ENCODE measurements around the gene PLCG1.

PLCG1 gene

DNA sequence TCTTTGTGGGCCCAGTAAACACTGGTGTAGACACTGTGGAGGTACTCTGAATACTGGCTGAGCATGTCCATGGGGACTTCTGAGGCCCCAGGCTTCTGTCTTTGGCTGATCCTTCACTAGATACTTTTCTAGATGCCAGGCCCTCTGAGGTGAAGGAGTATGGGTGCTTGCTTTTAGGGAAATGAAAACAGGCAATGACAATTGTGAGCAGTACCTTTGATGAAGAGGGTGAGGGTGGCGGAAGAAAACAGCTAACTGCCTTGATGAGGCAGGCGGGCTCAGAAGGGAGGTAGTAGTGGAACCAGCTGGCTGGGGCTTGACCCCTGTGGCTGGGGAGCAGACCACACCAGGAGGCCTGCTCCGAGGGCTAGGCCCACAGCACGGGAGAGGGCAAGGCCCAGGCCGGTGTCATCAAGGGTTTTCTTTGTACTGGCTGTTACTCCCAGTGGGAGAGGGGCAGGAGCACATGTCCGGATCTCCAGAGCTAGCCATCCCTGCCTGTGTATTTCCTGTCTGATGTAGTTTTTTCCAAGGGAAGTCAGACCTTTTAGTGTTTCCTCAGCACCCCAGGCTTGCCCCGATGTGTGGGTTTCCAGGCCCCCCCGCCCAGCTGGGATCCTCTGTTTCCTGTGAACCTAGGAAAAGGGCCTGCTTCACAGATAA, 3.9 kb downstream of the PLCG1 start:
- peak in 1 of 51 donors; percentile 22 for DNase-seq

DNA sequence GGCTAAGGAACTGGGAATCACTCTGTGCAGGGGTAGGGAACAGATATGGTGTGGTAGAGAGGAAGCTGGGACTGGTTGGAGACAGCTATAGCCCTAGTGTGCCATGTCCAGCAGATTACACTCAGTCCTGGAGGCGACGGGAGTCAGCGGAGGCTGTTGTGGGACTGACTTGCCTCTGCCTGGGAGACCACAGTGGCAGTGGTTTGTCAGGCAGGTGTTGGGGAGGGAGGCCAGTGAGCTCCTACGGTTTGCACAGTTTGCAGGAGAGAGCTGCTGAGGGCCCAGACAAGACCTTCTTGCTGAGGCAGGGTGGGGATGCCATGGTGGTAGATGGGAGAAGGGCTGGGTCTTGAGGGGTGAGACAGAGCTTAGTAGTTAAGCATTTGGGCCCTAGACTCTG, 4.9 kb downstream of the PLCG1 start:
- DNase-seq = no peak

DNA sequence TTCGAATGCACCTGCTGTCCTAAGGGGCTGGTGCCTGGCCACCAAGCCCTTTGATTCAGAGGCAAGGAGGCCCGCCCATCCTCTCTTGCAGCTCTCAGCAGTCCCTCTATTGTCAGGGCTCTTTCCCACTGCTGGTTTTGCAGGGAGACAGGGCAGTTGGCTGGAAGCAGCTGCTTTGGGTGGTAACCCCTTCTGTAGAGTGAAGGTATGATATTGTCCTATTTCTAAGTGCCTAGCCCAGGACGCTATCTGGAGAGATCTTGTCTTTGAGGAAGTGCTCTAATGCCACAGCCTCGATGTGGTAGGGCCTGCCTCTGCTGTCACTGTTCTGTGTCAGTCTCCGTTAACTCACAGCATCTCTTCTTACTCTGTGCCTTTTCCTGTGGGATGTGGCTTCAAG, 5.6 kb downstream of the PLCG1 start:
- DNase-seq = no peak

DNA sequence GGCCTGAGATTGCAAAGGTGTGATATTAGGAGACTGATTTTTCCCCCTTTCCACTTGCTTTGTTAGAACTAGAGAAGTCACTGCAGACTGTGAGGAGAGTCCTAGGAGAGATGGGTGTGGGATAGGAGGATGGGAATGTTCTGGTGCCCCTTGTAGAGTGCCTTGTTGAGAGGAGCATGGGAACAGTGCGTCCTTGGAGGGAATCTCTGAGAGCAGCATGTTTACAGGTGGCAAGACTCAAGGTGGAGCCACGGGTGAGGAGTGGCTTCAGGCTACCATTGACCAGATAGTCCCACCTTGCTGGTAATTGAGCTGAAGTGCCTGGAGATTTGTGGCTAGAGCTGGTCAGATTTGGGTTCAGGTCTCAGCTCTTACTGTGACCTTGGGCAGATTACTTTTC, 6.0 kb downstream of the PLCG1 start:
- no peak for DNase-seq

DNA sequence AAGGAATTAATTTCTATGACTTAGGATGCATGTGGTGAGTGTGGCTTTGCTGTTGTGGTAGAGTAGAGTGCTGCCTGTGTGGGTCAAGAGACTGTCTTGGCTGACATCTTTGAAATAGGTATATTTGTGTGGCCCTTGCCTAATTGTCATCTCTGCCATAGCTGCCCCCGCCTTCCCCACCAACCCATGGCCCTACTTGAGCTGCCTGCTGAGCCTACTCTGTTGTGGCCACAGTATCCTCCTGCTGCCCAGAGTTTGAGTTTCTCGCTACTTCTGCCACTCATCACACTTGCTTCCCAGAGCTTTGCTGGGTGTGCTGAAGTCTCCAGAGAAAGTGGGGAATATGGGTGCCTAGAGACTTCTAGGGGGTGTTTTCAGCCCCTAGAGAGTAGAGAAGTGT, 8.0 kb downstream of the PLCG1 start:
- no peak for DNase-seq

DNA sequence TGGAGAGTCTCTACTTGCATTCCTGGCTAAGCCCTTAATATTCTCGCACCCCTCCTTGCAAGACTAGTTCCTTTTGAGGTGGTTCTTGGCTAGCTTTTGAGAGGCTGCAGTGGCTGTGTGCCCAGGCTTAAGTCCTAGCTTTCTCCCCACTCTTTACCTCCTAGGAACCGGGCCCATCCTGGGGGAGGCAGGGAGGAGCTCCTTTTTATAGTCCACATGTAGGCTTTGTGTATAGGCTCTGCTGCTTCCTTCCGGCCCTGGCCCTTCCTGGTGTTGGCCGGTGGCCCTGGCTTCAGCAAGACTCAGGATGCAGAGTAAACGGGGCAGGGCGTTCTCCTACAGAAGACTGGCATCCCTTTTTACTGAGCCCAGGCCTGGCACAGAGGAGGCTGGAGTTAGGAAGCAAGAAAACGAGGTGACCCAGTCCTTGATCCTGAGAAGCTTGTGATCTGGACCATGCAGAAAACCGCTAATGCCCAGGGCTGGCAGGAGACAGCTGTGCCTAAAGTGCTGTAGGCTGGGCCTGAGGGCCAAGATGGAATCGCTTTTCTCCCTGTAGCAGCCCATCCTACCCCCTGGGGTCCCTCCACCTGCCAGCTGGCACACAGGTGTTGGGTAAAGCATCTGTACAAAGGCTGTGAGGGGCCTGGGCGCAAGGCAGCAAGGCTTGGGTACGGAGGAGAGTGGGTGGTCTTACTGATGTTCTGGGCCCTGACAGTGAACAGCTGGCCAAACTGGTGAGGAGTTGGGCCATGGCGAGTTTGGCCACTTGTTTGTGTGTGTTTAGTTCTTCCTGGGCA, 8.7 kb downstream of the PLCG1 start:
- DNase-seq = peak in 28 of 51 donors; percentile 12 to 82 (median 40)

DNA sequence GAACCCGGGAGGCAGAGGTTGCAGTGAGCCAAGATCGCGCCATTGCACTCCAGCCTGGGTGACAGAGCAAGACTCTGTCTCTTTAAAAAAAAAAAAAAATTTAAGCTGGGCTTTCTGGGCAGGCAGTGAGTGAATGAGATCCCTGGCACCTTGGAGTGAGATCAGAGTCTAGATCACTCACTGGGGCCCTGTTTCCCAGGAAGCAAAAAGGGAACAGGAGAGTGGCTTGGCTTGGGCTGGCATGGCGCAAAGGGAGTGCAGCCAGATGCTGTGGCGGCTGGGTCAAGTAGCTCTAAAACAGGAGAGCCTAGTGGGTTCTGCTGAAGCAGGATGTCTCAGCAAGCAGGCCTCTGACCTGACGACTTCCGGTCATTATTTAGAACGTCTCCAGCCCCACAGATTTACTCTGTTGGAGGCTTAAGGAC, 10.4 kb downstream of the PLCG1 start:
- peak in 31 of 51 donors; percentile 10 to 73 (median 46) for DNase-seq

DNA sequence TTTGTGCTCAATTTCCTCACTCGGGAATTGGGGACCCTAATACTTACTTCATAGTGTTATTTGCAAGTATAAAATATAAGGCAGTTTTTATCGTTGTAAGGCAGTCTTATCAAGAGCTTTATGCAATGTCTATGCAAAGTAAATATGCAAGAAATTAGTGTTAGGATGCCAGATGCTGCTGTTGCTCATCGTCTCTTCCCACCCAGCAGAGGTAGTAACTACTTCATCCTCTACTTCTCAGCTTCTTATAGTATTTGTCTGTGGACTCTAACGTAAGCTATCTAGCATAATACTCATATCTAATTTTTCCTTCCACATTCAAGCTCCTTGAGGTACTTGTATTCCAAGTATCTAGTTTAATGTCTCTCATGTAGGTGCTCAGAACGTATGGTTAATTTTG, 11.6 kb downstream of the PLCG1 start:
- no peak for DNase-seq

DNA sequence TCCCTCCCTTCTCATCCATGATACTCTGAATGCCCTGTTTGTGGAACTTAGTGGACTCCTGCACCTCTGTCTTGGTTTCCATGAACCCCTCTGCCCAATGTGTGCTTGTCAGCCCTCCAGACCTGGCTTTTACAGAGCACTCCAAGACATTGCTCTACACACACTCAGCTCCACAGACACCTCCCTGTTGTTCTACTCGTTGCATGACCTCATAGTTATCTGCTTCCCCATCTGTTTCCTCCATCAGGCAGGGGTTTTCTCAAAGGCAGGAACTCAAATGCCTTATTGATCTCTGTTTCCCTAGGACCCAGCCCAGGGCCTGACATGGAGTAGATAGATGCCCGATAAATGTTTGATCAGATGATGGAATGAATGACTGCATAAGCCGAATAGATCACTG, 13.3 kb downstream of the PLCG1 start:
- DNase-seq = no peak

DNA sequence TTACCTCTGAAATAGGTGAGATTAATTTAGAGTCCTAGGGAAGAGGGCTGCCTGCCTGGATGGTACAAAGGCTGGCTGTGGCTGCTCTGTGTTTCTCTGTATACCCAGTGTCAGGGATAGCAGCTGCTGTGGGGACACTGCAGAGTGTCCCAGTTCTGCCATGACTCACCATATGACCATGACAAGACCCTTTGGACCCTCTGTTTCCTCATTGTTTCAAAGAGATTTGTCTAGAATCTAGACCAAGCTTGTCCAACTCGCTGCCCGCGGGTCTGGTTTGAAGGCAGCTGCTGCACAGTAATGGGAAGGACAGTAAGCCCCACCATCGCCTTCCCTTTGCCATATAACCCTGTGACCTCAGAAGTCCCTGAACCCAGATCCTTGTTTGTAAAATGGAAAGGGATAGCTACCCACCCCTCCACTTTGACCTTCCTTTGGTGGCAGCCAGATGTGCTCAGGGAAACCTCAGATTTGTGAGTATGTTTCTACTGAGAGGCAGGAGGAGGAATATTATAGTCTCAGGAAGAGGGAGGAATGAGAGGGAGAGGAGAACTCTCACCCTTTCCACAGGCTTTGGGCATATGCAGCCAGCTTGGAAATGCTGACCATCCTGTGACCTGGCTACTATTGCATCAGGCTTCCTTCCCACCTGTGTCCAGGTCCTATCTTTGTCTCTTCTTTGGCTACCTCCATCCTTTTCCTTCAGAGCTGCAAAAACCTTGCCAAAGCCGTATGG, 14.0 kb downstream of the PLCG1 start:
- no peak for DNase-seq

DNA sequence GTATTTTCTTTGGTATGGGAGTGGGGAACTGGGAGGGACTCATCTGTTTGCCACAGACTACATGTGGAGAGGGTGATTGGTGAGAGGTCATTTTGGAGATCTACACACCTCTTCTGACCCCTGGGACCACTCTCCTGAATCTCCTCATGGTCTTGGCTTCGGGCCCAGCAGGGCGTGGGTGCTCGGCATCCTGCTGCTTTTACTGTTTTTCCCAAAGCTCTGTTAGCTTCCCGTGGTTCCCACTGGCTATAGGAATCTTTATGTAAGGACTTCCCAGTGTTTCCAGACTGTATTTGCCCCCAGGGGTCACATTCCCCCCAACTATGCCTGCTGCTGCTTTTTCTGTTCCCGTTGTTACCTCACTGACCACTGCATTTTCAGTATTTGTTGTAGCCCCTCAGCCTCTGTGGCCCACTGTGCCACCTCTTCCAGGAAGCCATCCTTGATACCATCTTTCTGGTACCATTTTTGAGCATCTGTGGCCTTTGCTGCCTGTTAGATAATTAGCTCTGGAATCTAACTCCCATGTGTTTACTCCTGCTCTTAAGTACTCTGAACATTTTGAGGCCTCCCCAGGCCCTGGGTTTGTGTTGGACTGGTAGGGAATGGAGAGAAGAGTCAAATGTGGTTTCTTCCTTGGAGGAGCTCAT, 14.9 kb downstream of the PLCG1 start:
- no peak for DNase-seq

DNA sequence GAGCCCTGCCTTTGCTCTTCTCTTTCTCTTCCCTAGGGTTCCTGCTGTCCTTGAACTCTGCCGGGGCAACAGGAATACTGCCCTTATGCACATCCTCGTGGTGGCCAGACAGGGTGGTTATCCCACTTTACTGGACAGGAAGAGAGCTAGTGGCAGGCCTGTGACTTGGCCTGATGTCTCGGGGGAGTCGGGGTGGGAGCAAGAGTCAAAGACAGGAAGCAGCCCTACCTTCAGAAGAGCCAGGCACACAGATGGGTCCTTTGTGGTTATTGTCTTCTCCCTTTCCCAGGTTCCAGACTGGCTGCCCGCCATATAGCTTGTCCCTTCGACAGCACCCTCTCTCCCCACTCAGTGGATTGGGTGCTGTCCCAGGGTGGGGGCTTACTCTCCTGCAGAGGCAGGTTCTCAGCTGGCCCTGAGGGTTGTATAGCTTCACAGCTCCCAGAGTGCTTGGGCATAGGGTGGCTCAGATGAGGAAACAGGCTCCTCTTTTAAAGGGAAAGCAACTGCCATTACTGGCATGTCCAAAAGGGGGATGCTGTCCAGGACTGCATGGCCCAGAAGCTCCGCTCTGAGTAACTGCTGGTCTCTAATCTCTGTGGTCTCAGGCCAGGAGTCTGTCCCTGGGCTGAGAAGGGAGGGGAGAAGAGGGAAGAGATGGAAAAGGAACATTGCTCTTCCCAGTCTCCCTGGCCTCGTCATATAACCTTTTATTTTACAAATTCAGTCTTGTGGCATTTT, 17.3 kb downstream of the PLCG1 start:
- DNase-seq = no peak

DNA sequence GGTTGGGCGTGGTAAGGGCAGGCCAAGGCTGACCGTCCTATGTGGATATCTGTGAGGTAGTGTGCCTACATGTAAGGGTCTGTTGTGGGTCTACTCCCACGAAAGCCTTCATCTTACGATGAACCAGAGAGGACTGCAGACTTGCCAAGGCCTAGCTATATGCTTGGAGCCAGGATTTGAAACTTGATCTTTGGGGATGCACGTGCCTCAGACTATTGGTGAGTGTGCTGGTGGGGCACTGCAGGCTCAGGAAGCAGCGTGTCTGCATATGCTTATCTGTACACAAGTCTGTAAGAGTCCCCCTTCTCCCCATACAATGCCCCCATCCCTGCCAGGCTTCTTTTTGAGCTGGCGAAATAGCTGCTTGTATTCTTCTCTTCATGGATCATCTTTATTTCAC, 17.9 kb downstream of the PLCG1 start:
- no peak for DNase-seq

DNA sequence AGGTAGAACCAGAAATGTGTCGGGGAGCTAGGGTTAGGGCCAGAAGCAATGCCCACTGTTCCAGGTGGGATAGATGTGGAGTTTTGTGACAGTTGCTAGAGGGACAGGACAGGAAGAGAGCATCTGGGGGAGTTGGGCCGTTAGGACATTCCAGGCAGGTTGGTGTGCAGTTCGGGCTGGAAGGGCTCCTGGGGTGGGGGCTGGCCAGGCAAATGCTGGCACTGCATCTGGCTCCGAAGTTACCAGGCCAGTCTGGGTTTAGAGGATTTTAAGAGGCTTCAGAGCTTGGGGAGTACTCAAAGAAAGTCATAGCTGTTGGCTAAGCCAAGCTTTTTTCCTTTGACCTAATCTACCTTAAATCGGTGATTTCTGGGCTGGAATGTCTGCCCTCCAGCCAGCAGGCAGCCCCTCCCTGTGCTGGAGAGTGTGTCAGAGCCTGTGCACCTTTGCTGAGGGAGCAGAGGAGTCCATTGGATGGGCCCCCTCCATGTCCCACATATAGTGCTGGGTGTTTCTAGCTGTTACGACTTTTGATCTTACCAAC, 20.8 kb downstream of the PLCG1 start:
- no peak for DNase-seq

DNA sequence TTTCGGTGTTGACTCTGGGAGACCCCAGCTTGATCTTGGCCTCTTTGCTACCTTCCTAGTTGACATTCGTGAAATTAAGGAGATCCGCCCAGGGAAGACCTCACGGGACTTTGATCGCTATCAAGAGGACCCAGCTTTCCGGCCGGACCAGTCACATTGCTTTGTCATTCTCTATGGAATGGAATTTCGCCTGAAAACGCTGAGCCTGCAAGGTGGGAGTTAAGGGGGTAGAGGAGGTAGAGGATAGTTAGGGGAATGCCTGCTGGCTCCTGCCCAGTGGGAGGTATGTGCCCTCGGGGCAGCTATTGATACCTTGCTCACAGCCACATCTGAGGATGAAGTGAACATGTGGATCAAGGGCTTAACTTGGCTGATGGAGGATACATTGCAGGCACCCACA, 22.2 kb downstream of the PLCG1 start:
- DNase-seq = no peak

DNA sequence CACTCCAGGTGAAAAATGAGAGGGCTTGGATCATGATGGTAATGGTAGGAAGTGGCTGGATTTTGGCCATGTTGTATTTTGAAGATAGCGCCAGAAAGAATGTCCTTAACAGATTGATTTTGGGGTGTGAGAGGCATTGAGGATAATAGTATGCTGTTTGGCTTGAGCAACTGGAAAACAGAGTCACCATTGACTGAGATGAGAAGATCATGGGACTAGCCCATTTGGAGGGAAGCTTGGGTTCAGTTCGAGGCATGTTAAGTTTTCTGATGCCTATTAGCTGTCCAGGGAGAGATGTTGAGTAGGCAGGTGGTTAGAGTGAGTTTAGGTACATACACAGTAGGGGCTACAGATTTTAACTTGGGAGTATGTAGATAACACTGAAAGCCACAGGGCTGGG, 23.3 kb downstream of the PLCG1 start:
- DNase-seq = no peak

DNA sequence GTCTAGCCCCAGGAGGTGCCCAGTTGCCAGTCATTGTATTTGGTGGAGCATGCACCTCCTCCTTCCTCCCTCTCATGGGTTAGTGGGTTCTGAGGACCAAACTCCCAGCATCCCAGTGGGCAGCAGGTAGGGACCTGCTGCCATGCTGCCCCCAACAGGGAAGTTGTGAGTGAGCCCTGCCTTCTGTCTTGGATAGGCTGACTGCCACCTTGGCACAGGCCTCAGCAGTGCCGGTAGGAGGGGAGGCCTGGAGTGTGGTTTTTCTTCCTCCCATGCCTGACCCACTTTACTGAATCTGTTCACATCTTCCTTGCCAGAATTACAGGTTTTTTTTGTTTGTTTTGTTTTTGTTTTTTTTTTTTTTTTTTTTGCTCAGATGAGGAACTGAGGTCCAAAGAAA, 24.5 kb downstream of the PLCG1 start:
- peak in 12 of 51 donors; percentile 11 to 37 (median 24) for DNase-seq

DNA sequence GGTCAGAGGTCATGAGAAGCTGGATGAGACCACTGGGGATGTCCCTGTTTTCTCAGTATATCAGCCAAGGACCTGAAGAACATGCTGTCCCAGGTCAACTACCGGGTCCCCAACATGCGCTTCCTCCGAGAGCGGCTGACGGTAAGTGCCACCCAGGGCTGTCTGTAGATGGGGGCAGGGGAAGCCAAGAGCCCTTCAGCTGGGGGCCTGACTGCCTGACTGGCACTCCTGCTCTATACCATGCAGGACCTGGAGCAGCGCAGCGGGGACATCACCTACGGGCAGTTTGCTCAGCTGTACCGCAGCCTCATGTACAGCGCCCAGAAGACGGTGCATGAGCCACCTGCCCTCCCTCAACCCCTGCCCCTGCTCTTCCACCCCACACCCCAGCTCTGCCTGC, 25.1 kb downstream of the PLCG1 start:
- DNase-seq = no peak

DNA sequence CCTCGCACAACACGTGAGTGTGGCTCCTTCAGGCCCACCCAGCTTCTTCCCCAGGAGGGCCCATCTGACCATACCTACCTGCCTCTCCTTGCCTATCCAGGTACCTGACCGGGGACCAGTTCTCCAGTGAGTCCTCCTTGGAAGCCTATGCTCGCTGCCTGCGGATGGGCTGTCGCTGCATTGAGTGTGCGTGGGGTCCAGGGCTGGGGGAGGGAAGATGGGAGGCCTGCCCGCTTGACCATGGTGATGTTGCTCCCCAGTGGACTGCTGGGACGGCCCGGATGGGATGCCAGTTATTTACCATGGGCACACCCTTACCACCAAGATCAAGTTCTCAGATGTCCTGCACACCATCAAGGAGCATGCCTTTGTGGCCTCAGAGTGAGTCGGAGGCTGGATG, 26.5 kb downstream of the PLCG1 start:
- no peak for DNase-seq

DNA sequence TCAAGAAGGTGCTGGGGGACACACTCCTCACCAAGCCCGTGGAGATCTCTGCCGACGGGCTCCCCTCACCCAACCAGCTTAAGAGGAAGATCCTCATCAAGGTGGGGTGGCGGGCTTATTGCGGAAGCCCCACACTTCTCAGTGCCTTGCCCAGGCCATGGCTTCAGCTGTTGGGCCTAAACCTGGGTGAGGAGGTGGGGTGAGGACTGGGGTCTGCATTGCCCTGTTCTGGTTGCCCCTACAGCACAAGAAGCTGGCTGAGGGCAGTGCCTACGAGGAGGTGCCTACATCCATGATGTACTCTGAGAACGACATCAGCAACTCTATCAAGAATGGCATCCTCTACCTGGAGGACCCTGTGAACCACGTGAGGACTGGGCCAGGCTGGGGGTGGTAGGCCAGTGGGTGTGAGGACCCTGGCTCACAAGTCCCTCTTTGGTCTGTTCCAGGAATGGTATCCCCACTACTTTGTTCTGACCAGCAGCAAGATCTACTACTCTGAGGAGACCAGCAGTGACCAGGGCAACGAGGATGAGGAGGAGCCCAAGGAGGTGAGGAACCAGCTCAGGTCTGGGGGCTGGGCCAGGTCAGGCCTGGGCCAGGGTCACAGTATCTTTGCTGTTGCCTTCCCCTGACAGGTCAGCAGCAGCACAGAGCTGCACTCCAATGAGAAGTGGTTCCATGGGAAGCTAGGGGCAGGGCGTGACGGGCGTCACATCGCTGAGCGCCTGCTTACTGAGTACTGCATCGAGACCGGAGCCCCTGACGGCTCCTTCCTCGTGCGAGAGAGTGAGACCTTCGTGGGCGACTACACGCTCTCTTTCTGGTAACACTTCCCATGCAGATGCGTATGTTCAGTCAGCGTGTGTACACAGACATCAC, 27.9 kb downstream of the PLCG1 start:
- DNase-seq = no peak

Measured in hypothalamus (tissue), 51 donors.